SH-SY5Y (cell line): ENCODE data around the gene EDN1.

ENCODE experiments used
- GATA2 ChIP-seq: IDR thresholded peaks from 2 replicates; pipeline ENCODE4 v1.6.1; 2011; ENCODE audit warnings: mild to moderate bottlenecking, low read depth, low read length
- GATA3 ChIP-seq: IDR thresholded peaks from 2 replicates; pipeline ENCODE4 v1.6.1; 2011; ENCODE audit warnings: low read depth, mild to moderate bottlenecking, low read length, moderate library complexity

DNA sequence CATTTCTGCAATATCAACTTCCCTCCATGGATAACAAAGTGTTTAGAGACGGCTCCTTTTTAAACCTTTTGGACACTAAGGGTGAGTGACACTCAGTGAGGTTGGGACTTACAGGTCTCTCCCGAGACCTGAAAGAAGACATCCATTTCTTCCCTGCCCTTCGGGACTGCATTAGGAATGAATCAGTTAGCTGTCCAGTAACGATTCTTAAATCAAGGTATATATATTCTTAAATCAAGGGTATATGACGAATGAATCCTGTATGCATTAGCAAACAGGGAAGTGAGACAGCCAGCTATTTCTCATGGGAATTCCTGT, 52.9 kb downstream of the EDN1 start:
- TF ChIP-seq GATA3 (no peak), GATA2 (no peak)
